ENCODE results near the gene KIZ.

The KIZ gene

GRCh38 chr20:21279706-21280521, 154.0 kb downstream of the KIZ start:
- no peak overlapping the region for H3K27ac ChIP-seq
- H3K27me3 ChIP-seq (ENCODE audit: insufficient read depth, low read depth, severe bottlenecking): peaks cover 6% of the 10 kb centered on the region
- H3K9me3 ChIP-seq (ENCODE audit: severe bottlenecking): no peaks in the 10 kb centered on the region
- no peak for DNase-seq
- no peak for TF ChIP-seq CTCF (IDR thresholded peaks at IDR 0.05; ENCODE audit: low read depth, low read length)
- H3K4me3 ChIP-seq (ENCODE audit: low read depth, low read length): no peak overlapping the region
- no peaks in the 10 kb centered on the region for H3K36me3 ChIP-seq

- no peak for DNase-seq
- Histone ChIP-seq H3K9me3 (ENCODE audit: severe bottlenecking) (no peaks in the 10 kb centered on the region), H3K36me3 (no peaks in the 10 kb centered on the region), H3K27me3 (ENCODE audit: insufficient read depth, low read depth, severe bottlenecking) (peaks cover 6% of the 10 kb centered on the region), H3K27ac (no peak overlapping the region), H3K4me3 (ENCODE audit: low read depth, low read length) (no peak overlapping the region)
- TF ChIP-seq CTCF (IDR thresholded peaks at IDR 0.05; ENCODE audit: low read depth, low read length): no peak
Measured at GRCh38 chr20:21280522-21281016, 154.7 kb downstream of the KIZ start.

- Histone ChIP-seq H3K9me3 (ENCODE audit: severe bottlenecking) (no peaks in the 10 kb centered on the region), H3K4me3 (ENCODE audit: low read depth, low read length) (no peak overlapping the region), H3K36me3 (no peaks in the 10 kb centered on the region), H3K27me3 (ENCODE audit: insufficient read depth, low read depth, severe bottlenecking) (no peaks in the 10 kb centered on the region), H3K27ac (no peak overlapping the region)
- no peak for DNase-seq
- no peak for TF ChIP-seq CTCF (IDR thresholded peaks at IDR 0.05; ENCODE audit: low read depth, low read length)
Measured at GRCh38 chr20:21286775-21287174, 160.9 kb downstream of the KIZ start.

- H3K9me3 ChIP-seq (ENCODE audit: severe bottlenecking): no peaks in the 10 kb centered on the region
- no peaks in the 10 kb centered on the region for H3K27me3 ChIP-seq (ENCODE audit: insufficient read depth, low read depth, severe bottlenecking)
- H3K36me3 ChIP-seq: no peaks in the 10 kb centered on the region
- no peak for DNase-seq
- no peak for TF ChIP-seq CTCF (IDR thresholded peaks at IDR 0.05; ENCODE audit: low read depth, low read length)
- H3K4me3 ChIP-seq (ENCODE audit: low read depth, low read length): no peak overlapping the region
- no peak overlapping the region for H3K27ac ChIP-seq
Measured at GRCh38 chr20:21288587-21289370, 162.9 kb downstream of the KIZ start.

- H3K9me3 ChIP-seq (ENCODE audit: severe bottlenecking): no peaks in the 10 kb centered on the region
- H3K27me3 ChIP-seq (ENCODE audit: insufficient read depth, low read depth, severe bottlenecking): no peaks in the 10 kb centered on the region
- no peak for TF ChIP-seq CTCF (IDR thresholded peaks at IDR 0.05; ENCODE audit: low read depth, low read length)
- DNase-seq: no peak
- H3K36me3 ChIP-seq: no peaks in the 10 kb centered on the region
- H3K4me3 ChIP-seq (ENCODE audit: low read depth, low read length): no peak overlapping the region
- H3K27ac ChIP-seq: no peak overlapping the region
Measured at GRCh38 chr20:21289651-21290050, 163.8 kb downstream of the KIZ start.
